H9 (cell line): ENCODE measurements around the gene DSP. TPM values are rescaled to one million over a fixed set of nuclear protein-coding genes. Genes with fewer than 3 reads are reported as not detected.

ENCODE experiments used
- DNase-seq: peaks from one replicate; pipeline ENCODE4 v3.0.0-alpha.2; 2017
- H2AFZ ChIP-seq: one replicate; pipeline ENCODE4 v1.6.1; 2013; ENCODE audit warnings: mild to moderate bottlenecking, low read length, control low read depth, moderate library complexity
- H2AK5ac ChIP-seq: 2 replicates; pipeline ENCODE4 v1.6.1; 2013; ENCODE audit warnings: low read length, control low read depth, mixed read lengths; ENCODE audit not compliant: insufficient read length
- H2BK120ac ChIP-seq: one replicate; pipeline ENCODE4 v1.6.1; 2013; ENCODE audit warnings: low read depth, mild to moderate bottlenecking, low read length, control low read depth, inconsistent platforms; ENCODE audit not compliant: poor library complexity, severe bottlenecking
- H2BK12ac ChIP-seq: 2 replicates; pipeline ENCODE4 v1.6.1; 2013; ENCODE audit warnings: low read length, control low read depth, mixed read lengths, low read depth; ENCODE audit not compliant: insufficient read length
- H2BK15ac ChIP-seq: 2 replicates; pipeline ENCODE4 v1.6.1; 2013; ENCODE audit warnings: low read depth, low read length, control low read depth
- H2BK20ac ChIP-seq: one replicate; pipeline ENCODE4 v1.6.1; 2013; ENCODE audit warnings: low read depth, mild to moderate bottlenecking, low read length, control low read depth, inconsistent platforms; ENCODE audit not compliant: poor library complexity, severe bottlenecking
- H2BK5ac ChIP-seq: 2 replicates; pipeline ENCODE4 v1.6.1; 2013; ENCODE audit warnings: low read length, control low read depth, mixed read lengths; ENCODE audit not compliant: insufficient read length
- H3K14ac ChIP-seq: 2 replicates; pipeline ENCODE4 v1.6.1; 2013; ENCODE audit warnings: low read length, control low read depth; ENCODE audit not compliant: insufficient read depth
- H3K18ac ChIP-seq: 2 replicates; pipeline ENCODE4 v1.6.1; 2013; ENCODE audit warnings: low read depth, mild to moderate bottlenecking, mixed read lengths, low read length, control low read depth; ENCODE audit not compliant: insufficient read length
- H3K23ac ChIP-seq: 2 replicates; pipeline ENCODE4 v1.6.1; 2013; ENCODE audit warnings: low read length, control low read depth, mixed read lengths, low read depth; ENCODE audit not compliant: insufficient read length
- H3K23me2 ChIP-seq: 2 replicates; pipeline ENCODE4 v1.6.1; 2013; ENCODE audit warnings: low read depth, mild to moderate bottlenecking, mixed read lengths, low read length, control low read depth; ENCODE audit not compliant: insufficient read length, poor library complexity, severe bottlenecking
- H3K27ac ChIP-seq: 2 replicates; pipeline ENCODE4 v1.5.1; 2013; ENCODE audit warnings: low read length, control low read depth, mixed read lengths, low read depth; ENCODE audit not compliant: insufficient read length
- H3K27me3 ChIP-seq: 2 replicates; pipeline ENCODE4 v1.6.1; 2013; ENCODE audit warnings: low read length, control low read depth, inconsistent platforms; ENCODE audit not compliant: insufficient read depth
- H3K4ac ChIP-seq: 2 replicates; pipeline ENCODE4 v1.6.1; 2013; ENCODE audit warnings: low read depth, mild to moderate bottlenecking, control low read depth, inconsistent platforms, low read length, moderate library complexity
- H3K4me1 ChIP-seq: 2 replicates; pipeline ENCODE4 v1.6.1; 2013; ENCODE audit warnings: low read length, control low read depth, inconsistent platforms; ENCODE audit not compliant: insufficient read depth
- H3K4me2 ChIP-seq: 2 replicates; pipeline ENCODE4 v1.6.1; 2013; ENCODE audit warnings: low read length, control low read depth, mixed read lengths; ENCODE audit not compliant: insufficient read length, insufficient read depth
- H3K56ac ChIP-seq: 2 replicates; pipeline ENCODE4 v1.6.1; 2013; ENCODE audit warnings: low read depth, mild to moderate bottlenecking, mixed read lengths, low read length, control low read depth; ENCODE audit not compliant: insufficient read length
- H3K79me1 ChIP-seq: 2 replicates; pipeline ENCODE4 v1.6.1; 2013; ENCODE audit warnings: low read depth, mild to moderate bottlenecking, moderate library complexity, low read length, control low read depth, inconsistent platforms; ENCODE audit not compliant: insufficient read depth, poor library complexity, severe bottlenecking
- H3K79me2 ChIP-seq: 2 replicates; pipeline ENCODE4 v1.6.1; 2013; ENCODE audit warnings: low read length, control low read depth, inconsistent platforms; ENCODE audit not compliant: insufficient read depth
- H3K9ac ChIP-seq: 2 replicates; pipeline ENCODE4 v1.6.1; 2013; ENCODE audit warnings: low read length, control low read depth, mixed read lengths; ENCODE audit not compliant: insufficient read length; ENCODE audit errors: extremely low read depth
- H3K9me3 ChIP-seq: one replicate; pipeline ENCODE4 v1.6.1; 2013; ENCODE audit warnings: low read depth, low read length, inconsistent platforms; ENCODE audit not compliant: control insufficient read depth
- H3T11ph ChIP-seq: one replicate; pipeline ENCODE4 v1.6.1; 2013; ENCODE audit warnings: mild to moderate bottlenecking, low read length, control low read depth, inconsistent platforms
- H4K20me1 ChIP-seq: one replicate; pipeline ENCODE4 v1.6.1; 2013; ENCODE audit not compliant: control insufficient read depth, insufficient read length, insufficient read depth
- H4K5ac ChIP-seq: 2 replicates; pipeline ENCODE4 v1.6.1; 2013; ENCODE audit warnings: low read depth, mild to moderate bottlenecking, mixed read lengths, low read length, control low read depth; ENCODE audit not compliant: insufficient read length
- H4K8ac ChIP-seq: replicated peaks from 2 replicates; pipeline ENCODE4 v1.6.1; 2013; ENCODE audit warnings: low read length, control low read depth, mixed read lengths, low read depth; ENCODE audit not compliant: insufficient read length
- H4K91ac ChIP-seq: 2 replicates; pipeline ENCODE4 v1.6.1; 2013; ENCODE audit warnings: low read depth, mild to moderate bottlenecking, moderate library complexity, mixed read lengths, low read length, control low read depth; ENCODE audit not compliant: insufficient read length
- H3K27ac Mint-ChIP-seq, 3 experiments: 2 replicates in 2 of 3; 3 replicates in 1 of 3; pipeline ENCODE4 v1.8.0; 2020 to 2021; ENCODE audit warnings: mixed read lengths in 3 of 3, mild to moderate bottlenecking in 1 of 3, moderate library complexity in 1 of 3
- H3K27me3 Mint-ChIP-seq: 2 replicates; pipeline ENCODE4 v1.8.0; 2021; ENCODE audit warnings: low read depth, mild to moderate bottlenecking, moderate library complexity, mixed read lengths
- H3K36me3 Mint-ChIP-seq, 3 experiments: 2 replicates in 2 of 3; 3 replicates in 1 of 3; pipeline ENCODE4 v1.8.0; 2020 to 2021; ENCODE audit warnings: low read depth in 3 of 3, mixed read lengths in 3 of 3; ENCODE audit not compliant: insufficient read depth in 1 of 3
- H3K4me1 Mint-ChIP-seq, 2 experiments: 2 replicates each; pipeline ENCODE4 v1.8.0; 2020; ENCODE audit warnings: mixed read lengths in 2 of 2
- H3K4me3 Mint-ChIP-seq, 2 experiments: 2 replicates in 1 of 2; 3 replicates in 1 of 2; pipeline ENCODE4 v1.8.0; 2020 to 2021; ENCODE audit warnings: mild to moderate bottlenecking in 2 of 2, mixed read lengths in 2 of 2, moderate library complexity in 1 of 2
- H3K9me3 Mint-ChIP-seq, 2 experiments: 2 replicates in 1 of 2; 3 replicates in 1 of 2; pipeline ENCODE4 v1.8.0; 2020; ENCODE audit warnings: mild to moderate bottlenecking in 2 of 2, mixed read lengths in 2 of 2, moderate library complexity in 1 of 2
- CTCF ChIP-seq: fragments of 200-600 bp; sonication (generic); conservative IDR thresholded peaks from 3 replicates; pipeline ENCODE4 v1.8.0; 2021; ENCODE audit warnings: antibody characterized with exemption, mild to moderate bottlenecking
- WGBS: extraction: QIAGEN DNeasy Blood & Tissue Kit; methylation state at CpG from one replicate; pipeline ENCODE4 v1.1.7; 2013; ENCODE audit warnings: missing lambda C conversion rate, low lambda C conversion rate, mixed read lengths; ENCODE audit not compliant: insufficient read length; ENCODE audit errors: extremely low coverage; 5-methylcytosine and 5-hydroxymethylcytosine counted together
- total RNA-seq: library from RNA; stranded (reverse); gene quantifications from 2 replicates; pipeline ENCODE4 v1.2.1, GENCODE V29; 2021

The DSP gene
- total RNA-seq, 1 experiment from 2014 or later = 48.9 TPM

DNA sequence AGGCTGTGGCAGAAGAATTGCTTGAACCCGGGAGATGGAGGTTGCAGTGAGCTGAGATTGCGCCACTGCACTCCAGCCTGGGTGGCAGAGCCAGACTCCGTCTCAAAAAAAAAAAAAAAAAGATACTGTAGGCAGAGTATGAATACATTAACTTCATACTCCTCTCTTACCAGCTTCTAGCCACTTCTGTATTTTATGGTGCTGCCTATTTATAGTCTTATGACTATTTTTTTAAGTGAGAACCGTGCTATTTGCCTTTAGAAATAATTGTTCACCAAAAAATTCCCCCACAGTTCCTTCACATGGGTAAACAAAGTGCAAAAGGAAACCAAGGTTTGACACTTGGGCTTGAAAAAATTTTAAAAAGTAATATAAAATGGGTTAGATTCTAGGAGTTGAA, 47.0 kb downstream of the DSP start:
- no peak overlapping the region for H3K4me3 Mint-ChIP-seq

More for the DNA sequence above, 47.0 kb downstream of the DSP start:
- Histone ChIP-seq H4K5ac (no peak overlapping the region), H3K23me2 (peaks cover 4% of the 10 kb centered on the region), H3T11ph (no peak overlapping the region), H4K8ac (no peak overlapping the region), H2AK5ac (no peak overlapping the region), H3K9me3 (no peaks in the 10 kb centered on the region), H3K4me1 (no peaks in the 10 kb centered on the region; the same call in 1 of the 2 replicates), H3K18ac (no peak overlapping the region), H3K14ac (no peak overlapping the region), H3K4me2 (no peak overlapping the region), H2AFZ (no peak overlapping the region), H3K4ac (no peak overlapping the region), H2BK12ac (no peak overlapping the region), H4K91ac (no peak overlapping the region), H3K79me2 (peaks cover 15% of the 10 kb centered on the region; the same call in 1 of the 2 replicates), H4K20me1 (no peaks in the 10 kb centered on the region), H2BK20ac (no peak overlapping the region), H3K27me3 (no peaks in the 10 kb centered on the region), H3K79me1 (no peaks in the 10 kb centered on the region), H3K56ac (no peak overlapping the region), H3K27ac (no peak overlapping the region), H2BK120ac (no peak overlapping the region), H3K23ac (no peak overlapping the region), H3K9ac (no peak overlapping the region), H2BK5ac (no peak overlapping the region), H2BK15ac (no peak overlapping the region)
- H3K27ac Mint-ChIP-seq = no peak overlapping the region
- WGBS = no CpG with 5 or more reads among the region's 4 CpGs
- H3K36me3 Mint-ChIP-seq = peaks cover 4 to 23% (median 20%) of the 10 kb centered on the region in 3 experiments; a peak in 6 of 7 replicates
- no peak for TF ChIP-seq CTCF
- H3K27me3 Mint-ChIP-seq = no peaks in the 10 kb centered on the region
- DNase-seq = no peak
- peaks cover 21 to 24% of the 10 kb centered on the region in 2 experiments for H3K4me1 Mint-ChIP-seq
- no peaks in the 10 kb centered on the region for H3K9me3 Mint-ChIP-seq
